ENCODE measurements around the gene FCRL6.

FCRL6 gene

GRCh38 chr1:159799446-159799985 lies 2.6 kb upstream of the FCRL6 start:
- no peak for DNase-seq

DNA sequence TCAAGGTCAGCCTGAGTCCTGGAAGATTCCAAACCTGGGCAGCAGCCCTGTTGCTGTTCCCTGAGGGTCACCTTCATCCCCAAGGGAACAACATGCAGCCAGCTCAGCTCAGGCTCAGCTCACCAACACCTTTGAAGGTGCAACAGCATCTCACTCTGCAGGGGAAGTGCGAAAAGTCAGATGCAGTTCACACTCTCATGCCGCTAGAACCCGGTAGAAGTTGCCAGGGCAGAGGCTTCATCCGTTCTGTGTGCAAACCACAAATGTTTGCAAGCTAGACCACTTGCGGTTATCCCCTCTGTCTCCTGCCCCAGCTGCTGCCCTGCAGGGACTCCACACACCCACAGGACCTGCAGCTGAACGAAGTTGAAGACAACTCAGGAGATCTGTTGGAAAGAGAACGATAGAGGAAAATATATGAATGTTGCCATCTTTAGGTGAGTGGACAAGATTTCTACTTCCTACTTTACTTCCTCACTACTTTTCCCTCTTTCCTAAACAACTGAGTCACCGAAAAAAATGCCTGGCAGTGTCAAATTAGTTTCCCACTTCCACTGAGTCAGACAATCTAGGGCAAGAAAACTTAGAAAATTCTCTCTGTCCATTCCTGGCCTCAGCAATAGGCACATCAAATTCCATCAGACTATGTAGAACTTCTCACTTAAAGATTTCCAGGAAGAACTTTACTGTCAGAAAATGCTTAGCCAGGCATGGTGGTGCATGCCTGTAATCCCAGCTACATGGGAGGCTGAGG lies 1.8 kb upstream of the FCRL6 start:
- DNase-seq, result peak; percentile 9

DNA sequence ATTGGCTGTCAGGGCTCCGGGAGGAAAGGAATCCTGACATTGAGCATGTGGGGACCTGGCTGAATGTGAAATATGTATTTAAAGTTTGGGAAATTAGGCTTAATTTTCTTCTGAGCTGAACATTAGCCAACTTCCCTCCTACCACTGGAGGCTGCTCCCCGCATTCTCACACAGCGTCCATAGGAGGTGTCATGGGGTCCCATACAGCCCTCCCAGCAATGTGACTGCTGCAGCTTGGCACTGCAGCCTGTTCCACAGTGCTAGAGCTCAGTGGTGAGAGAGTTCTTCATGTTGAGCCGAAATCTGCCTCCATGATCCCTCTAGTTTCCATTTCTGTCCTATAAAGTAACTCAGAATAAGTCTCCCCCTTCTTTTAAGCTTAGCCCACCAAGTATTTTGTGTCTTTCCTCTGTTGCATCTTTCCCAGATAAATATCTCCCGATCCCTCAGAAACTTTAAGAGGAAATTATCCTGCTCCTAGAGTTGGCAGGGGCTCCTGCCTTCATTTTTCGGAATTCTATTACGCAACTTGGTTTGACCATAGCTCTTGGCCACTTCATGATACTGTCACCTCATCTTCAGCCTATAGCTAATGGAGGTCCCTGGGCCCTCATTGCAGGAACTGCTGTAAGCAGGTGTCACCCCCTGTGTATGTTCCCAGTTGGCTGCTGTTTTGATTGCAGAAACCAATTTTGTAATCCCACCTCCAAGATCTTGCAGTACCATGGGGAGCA lies 2.0 kb downstream of the FCRL6 start:
- no peak for DNase-seq

DNA sequence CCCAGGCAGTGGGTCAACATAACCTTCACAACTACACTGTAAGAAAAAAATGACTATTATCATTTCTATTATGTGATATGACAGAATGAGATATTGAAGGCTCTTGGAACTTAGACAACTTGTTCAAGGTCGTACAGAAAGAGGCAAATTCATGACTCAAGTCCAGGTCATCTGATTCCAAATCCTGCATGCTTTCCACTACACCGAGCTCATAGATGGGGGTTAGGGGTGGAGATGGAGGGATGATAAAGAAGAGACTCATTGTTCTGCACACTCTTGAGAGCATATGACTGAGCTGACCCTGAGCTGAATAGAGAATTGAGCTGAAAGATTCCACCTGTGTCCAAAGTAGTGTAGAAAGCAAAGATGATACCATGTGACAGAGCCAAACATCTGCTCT lies 2.8 kb downstream of the FCRL6 start:
- peak; percentile 21 for DNase-seq

- DNase-seq, result no peak
Measured at GRCh38 chr1:159815926-159816325, 13.8 kb downstream of the FCRL6 start.

- no peak for DNase-seq
Measured at GRCh38 chr1:159817276-159818041, 15.3 kb downstream of the FCRL6 start.

DNA sequence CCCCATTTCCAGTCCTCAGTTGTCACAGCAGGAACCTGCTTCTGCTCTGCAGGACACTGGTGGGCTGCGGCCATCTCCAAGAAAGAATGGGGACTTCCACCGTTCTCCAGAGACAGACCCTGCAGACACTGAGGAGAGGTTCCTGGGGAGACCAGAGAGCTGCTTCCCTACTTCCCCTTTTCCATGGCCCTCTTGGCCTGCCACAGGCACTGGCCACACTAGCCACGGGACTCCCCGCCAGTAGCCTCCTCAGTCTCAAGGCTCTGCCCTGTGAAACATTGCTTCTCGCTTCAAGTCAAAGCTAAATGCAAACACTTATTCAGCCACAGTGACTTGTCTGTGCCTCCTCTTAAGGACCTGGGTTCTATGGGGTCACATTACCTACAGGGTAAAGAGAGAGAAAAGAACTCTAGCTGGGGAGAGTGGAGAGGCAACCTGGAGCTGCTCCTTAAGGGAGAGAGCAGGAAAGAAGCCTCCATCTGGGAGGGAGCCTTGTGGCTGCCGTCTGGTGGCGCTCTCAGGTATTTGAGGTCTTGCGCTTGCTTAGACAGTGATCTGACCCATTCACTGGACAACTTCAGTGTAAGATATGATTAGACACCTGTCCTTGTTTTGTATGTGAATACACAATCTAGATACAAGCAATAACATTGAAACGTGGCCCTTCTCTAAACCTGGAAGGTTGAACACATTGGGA lies 19.2 kb downstream of the FCRL6 start:
- DNase-seq, result no peak

GRCh38 chr1:159823406-159823805 lies 21.2 kb downstream of the FCRL6 start:
- DNase-seq, result no peak

- no peak for DNase-seq
Measured at GRCh38 chr1:159825564-159825963, 23.4 kb downstream of the FCRL6 start.

DNA sequence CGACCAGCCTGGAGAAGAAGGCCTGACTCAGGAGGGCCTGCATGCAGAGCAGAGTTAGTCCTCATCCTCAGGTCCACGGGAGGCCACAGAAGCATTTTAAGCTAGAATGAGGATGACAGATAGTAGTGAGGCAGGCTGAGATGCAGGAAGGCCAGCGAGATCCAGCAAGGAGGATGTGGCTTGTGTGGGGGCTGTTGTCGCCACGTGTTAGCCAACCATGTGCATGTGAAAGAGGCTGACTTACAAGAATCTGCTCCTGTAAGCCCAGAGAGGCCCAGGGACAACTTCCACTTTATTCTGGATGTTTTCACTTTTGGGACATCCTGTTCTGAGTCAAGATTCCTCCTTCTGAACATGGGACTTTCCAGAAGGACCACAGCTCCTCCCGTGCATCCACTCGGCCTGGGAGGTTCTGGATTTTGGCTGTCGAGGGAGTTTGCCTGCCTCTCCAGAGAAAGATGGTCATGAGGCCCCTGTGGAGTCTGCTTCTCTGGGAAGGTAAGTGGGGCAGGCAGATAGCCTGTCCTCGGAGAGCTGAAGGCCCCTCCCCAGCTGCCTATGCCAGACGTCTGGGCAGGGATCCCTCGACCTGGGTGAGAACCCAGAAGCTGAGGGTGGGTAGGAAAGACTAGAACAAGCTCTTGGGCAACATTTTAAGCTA lies 24.4 kb downstream of the FCRL6 start, which contains the start of gene SLAMF8:
Gene SLAMF8 (plus strand): TSS at position 433 of the 661 bp plus-strand sequence. CDS start 26 bp downstream, at position 459.
- DNase-seq, result peak; percentile 33

DNA sequence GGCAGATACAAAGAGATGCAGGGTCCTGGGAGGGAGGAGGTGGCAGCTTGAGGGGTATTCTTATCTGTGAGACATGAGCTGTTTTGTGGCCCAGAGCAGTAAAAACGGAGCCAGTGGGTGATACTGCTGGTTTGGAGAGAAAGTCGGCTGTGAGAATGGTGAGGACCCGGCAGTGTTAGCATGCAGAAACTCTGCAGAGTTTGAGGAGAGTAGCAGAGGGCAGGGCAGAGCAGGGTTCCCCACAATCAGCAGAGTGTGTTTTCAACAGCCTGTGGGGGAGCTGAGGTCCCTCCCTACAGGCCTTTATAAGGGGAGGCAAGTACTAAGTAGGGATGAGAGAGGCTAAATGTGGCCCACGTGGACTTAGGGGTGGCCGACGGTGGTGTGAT lies 24.9 kb downstream of the FCRL6 start:
- DNase-seq, result no peak

- no peak for DNase-seq
Measured at GRCh38 chr1:159827549-159827948, 25.4 kb downstream of the FCRL6 start.

DNA sequence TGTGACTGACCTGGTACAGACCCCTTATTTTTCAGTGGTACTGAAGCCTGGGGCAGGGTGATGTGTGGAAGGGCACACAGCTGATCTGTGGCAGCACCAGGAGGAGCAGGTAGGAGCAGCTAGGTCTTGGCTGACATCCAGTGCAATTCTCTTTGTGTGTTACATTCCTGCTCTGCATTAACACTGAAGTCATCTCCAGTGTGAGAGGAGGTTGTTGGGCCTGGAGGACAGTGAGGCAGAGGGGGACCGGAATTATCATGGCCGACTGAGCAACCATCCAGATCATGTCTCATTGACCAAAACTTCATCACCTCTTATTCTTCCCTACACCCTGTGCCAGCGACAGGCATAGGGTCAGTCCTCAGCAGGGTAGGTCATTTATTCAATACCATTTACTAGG lies 26.0 kb downstream of the FCRL6 start:
- DNase-seq, result no peak

DNA sequence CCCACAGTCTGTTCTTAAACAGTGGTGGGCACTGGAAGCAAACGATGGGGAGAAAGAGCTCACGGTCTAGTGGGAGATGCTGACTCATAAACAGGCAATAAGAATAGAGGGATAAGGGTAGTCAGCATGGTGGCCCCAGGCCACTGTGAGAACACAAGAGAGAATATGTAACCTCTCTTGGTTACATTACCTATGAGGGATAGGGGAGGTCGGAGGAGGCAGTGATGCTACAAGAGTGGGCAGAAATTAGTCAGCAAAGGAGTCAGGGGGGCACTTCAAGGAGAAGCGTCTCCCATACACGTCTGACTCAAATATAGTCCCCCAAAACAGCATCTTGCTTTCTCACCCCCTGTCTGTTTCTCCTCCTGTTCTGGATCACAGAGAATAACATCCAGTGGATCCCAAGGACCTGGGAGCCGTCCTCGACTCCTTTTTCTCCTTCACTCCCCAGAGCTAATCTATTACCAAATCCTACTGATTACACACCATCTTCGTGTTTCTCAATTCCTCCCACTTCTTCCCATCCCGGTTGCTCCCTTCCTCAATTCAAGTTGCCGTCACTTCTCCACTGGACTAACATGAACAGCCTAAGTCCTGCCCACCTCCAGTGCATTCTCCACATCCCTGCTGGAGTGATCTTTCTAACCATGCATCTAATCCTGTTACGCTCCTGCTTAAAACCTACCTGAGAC lies 26.6 kb downstream of the FCRL6 start:
- no peak for DNase-seq

DNA sequence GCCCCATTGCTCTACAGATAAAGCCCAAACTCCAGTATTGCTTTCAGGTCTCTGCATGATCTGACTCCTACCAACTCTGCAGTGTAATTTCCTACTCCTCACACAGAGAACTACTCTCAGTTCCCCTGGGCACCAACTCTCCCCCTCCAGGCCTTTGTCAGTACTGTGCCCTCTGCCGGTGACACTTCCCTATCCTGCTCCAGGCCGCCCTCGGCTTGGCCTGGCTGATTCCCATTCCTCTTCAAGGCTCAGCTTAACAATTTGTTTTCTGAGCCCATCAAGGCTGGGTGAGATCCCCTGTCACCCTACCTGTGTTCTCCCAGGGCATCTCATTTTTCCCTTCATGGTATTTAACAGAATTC lies 27.1 kb downstream of the FCRL6 start:
- DNase-seq, result no peak

DNA sequence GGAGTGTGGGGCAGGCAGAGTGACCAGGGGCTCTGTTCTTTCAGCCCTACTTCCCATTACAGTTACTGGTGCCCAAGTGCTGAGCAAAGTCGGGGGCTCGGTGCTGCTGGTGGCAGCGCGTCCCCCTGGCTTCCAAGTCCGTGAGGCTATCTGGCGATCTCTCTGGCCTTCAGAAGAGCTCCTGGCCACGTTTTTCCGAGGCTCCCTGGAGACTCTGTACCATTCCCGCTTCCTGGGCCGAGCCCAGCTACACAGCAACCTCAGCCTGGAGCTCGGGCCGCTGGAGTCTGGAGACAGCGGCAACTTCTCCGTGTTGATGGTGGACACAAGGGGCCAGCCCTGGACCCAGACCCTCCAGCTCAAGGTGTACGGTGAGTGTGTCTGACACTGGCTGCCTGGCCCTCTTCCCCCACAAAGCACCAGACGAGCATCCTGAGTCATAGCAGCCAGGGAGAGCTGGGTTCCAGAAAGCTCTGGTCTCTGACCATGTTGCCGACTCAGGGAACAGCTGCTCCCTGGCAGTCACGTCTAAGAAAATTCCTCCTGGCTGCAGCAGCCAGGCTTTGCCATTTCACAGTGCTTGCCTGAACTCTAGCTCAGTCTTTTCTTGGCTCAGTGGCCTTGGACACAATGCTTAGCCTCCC lies 27.8 kb downstream of the FCRL6 start:
- DNase-seq, result peak; percentile 87

DNA sequence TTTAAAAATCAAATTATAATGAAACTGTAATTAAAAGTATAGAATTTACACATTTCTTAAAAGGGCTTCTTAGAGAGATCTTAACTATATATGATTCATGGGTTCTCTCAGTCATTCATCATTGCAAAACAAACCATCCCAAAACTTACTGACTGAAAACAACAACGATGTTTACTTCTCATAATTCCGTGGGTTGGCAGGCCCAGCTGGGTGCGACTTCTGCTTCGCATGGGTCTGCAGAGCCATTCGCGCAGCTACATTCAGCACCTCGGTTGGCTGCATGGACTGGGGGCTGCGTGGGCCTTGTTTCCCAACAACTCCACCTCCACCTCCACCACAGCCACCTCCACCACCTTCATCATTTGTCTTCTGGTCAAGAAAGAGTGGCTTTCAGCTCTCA lies 28.6 kb downstream of the FCRL6 start:
- no peak for DNase-seq

DNA sequence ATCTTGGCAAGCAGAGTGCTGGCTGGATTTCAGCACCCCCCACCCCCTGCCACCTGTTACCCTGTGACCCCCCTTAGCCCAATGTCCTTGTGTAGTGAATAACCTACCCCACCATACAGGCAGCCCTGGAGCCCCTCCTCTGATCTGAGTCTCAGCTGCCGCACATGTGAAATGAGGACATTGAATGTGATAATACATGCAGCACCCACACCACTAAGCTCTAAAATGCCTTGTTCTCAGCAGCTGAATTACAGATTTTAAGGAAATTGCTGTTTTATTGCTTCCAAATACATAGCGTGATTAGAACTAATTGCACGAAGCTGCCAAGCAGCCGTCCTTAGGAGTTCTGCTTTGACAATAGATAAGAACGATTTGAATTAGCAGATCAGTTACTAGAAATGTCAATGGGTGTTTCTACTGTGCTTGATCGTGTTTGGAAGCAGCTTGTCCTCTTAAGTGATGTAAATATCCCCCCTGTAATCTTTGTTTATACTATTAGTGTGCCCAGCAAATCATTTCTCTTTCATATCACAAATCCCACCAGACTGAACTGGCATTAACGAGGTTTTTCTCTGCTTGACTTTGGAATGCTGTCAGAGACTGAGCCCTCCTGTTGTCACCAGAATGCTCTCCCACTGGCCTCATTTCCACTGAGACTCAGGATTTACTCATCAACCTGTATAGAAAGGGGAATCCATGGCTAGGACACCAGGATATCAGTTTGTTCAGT lies 29.4 kb downstream of the FCRL6 start:
- DNase-seq, result no peak

DNA sequence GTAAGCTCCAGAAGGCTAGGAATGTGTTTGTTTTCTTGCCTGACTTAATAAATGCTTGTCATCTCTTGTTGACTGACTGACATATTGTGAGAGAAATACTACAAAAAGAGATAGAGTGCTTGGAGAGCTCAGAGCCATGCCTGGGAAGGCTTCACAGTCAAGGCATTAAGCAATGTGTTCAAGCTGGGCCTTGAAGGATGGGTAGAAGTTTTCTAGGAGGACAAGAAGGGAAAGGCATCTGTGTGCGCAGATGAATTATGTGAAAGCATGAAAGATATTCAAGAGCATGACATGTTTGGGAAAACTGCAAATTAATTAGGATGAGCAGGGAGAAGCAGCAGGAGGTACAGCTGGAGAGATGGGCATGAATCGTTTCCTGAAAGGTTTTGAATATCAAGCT lies 30.1 kb downstream of the FCRL6 start:
- DNase-seq, result no peak

DNA sequence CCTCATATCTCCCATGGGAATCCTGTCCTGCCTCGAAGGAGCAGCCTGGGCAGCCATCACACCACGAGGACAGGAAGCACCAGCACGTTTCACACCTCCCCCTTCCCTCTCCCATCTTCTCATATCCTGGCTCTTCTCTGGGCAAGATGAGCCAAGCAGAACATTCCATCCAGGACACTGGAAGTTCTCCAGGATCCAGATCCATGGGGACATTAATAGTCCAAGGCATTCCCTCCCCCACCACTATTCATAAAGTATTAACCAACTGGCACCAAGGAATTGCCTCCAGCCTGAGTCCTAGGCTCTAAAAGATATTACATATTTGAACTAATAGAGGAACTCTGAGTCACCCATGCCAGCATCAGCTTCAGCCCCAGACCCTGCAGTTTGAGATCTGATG lies 33.2 kb downstream of the FCRL6 start:
- no peak for DNase-seq

All from fibroblast of skin of abdomen (primary cell).